ENCODE measurements around the gene VPS51.
A peak's percentile ranks its signal among the peaks of the same experiment; 100 is the strongest.

GRCh38 chr11:65112546-65113360 is 16.7 kb downstream of the VPS51 start:
- TF ChIP-seq POLR2A (IDR thresholded peaks at IDR 0.05) = no peak
- peak; percentile 72 to 95 (median 86) for TF ChIP-seq CTCF (IDR thresholded peaks at IDR 0.05)
